ENCODE data around the gene CORO1C. TPM values are rescaled to one million over a fixed set of nuclear protein-coding genes. Genes with fewer than 3 reads are reported as not detected.

Gene CORO1C
- polyA plus RNA-seq, 1 experiment, result 532 TPM

- ChIA-PET CTCF (interaction anchor here (0.8 to 4.3 kb wide), 7 partner anchors 33 to 75 kb away, joined by 3 to 19 read pairs (median 4); partner anchors contain the start of gene ISCU), POLR2A (interaction anchor here (0.5 kb wide), 1 partner anchor 746 kb away, joined by 3 read pairs; no protein-coding TSS in a partner anchor)
- TF ChIP-seq CTCF (IDR thresholded peaks at IDR 0.05; ENCODE audit: insufficient read depth, low read depth, low read length), result no peak
- Histone ChIP-seq H3K36me3 (ENCODE audit: control insufficient read depth, insufficient read depth, low read length) (no peaks in the 10 kb centered on the region), H3K4me3 (ENCODE audit: low read depth, low read length) (no peak overlapping the region), H3K27me3 (ENCODE audit: control insufficient read depth, insufficient read depth, low read length) (no peaks in the 10 kb centered on the region)
- no peak for DNase-seq (ENCODE audit: low read depth)
Measured at GRCh38 chr12:108610856-108611605, 120.3 kb downstream of the CORO1C start.

GRCh38 chr12:108610336-108610815 lies 120.9 kb downstream of the CORO1C start:
- Histone ChIP-seq H3K4me3 (ENCODE audit: low read depth, low read length) (no peak overlapping the region), H3K27me3 (ENCODE audit: control insufficient read depth, insufficient read depth, low read length) (no peaks in the 10 kb centered on the region), H3K36me3 (ENCODE audit: control insufficient read depth, insufficient read depth, low read length) (no peaks in the 10 kb centered on the region)
- no peak for DNase-seq (ENCODE audit: low read depth)
- POLR2A ChIA-PET, result no interaction called here
- CTCF ChIA-PET, result interaction anchor here (1.0 to 4.3 kb wide), 8 partner anchors 8 to 76 kb away, joined by 3 to 20 read pairs (median 4); partner anchors contain the start of gene ISCU
- TF ChIP-seq CTCF (IDR thresholded peaks at IDR 0.05; ENCODE audit: insufficient read depth, low read depth, low read length), result no peak

GRCh38 chr12:108609537-108610335 lies 121.6 kb downstream of the CORO1C start:
- ChIA-PET CTCF (interaction anchor here (0.6 to 4.3 kb wide), 11 partner anchors 8 to 212 kb away, joined by 3 to 20 read pairs (median 4); partner anchors contain the start of genes ISCU and SART3), POLR2A (interaction anchor here (1.1 kb wide), 1 partner anchor 14 kb away, joined by 3 read pairs; no protein-coding TSS in a partner anchor)
- Histone ChIP-seq H3K27me3 (ENCODE audit: control insufficient read depth, insufficient read depth, low read length) (no peaks in the 10 kb centered on the region), H3K4me3 (ENCODE audit: low read depth, low read length) (no peak overlapping the region), H3K36me3 (ENCODE audit: control insufficient read depth, insufficient read depth, low read length) (no peaks in the 10 kb centered on the region)
- TF ChIP-seq CTCF (IDR thresholded peaks at IDR 0.05; ENCODE audit: insufficient read depth, low read depth, low read length), result no peak
- DNase-seq (ENCODE audit: low read depth), result peak; percentile 91

- peaks cover 2% of the 10 kb centered on the region; the same call in 1 of the 2 replicates for H3K27me3 ChIP-seq (ENCODE audit: control insufficient read depth, insufficient read depth, low read length)
- no peak overlapping the region for H3K4me3 ChIP-seq (ENCODE audit: low read depth, low read length)
- CTCF ChIA-PET, result interaction anchor here (0.9 to 4.3 kb wide), 4 partner anchors 10 to 47 kb away, joined by 3 to 20 read pairs (median 12); partner anchors contain the start of genes ISCU and SART3
- POLR2A ChIA-PET, result no interaction called here
- no peak for DNase-seq (ENCODE audit: low read depth)
- no peaks in the 10 kb centered on the region for H3K36me3 ChIP-seq (ENCODE audit: control insufficient read depth, insufficient read depth, low read length)
- no peak for TF ChIP-seq CTCF (IDR thresholded peaks at IDR 0.05; ENCODE audit: insufficient read depth, low read depth, low read length)
Measured at GRCh38 chr12:108608616-108609015, 122.7 kb downstream of the CORO1C start.

All from BJ (cell line).